Mucosa of stomach (tissue), 1 donor: ENCODE results near the gene UNC5A.

Experiments used
- H3K27me3 ChIP-seq: one replicate; pipeline ENCODE4 v1.7.0; 2013; ENCODE audit warnings: mild to moderate bottlenecking, low read length; ENCODE audit not compliant: control insufficient read depth, insufficient read depth
- H3K36me3 ChIP-seq: one replicate; pipeline ENCODE4 v1.7.0; 2013; ENCODE audit warnings: low read length; ENCODE audit not compliant: control insufficient read depth, insufficient read depth
- H3K4me1 ChIP-seq: one replicate; pipeline ENCODE4 v1.7.0; 2013; ENCODE audit warnings: mild to moderate bottlenecking, low read length; ENCODE audit not compliant: control insufficient read depth, insufficient read depth
- H3K4me3 ChIP-seq: one replicate; pipeline ENCODE4 v1.7.0; 2013; ENCODE audit warnings: low read length
- H3K9ac ChIP-seq: one replicate; pipeline ENCODE4 v1.7.0; 2013; ENCODE audit warnings: mild to moderate bottlenecking, low read length, moderate library complexity
- H3K9me3 ChIP-seq: one replicate; pipeline ENCODE4 v1.7.0; 2013; ENCODE audit warnings: mild to moderate bottlenecking, low read length, moderate library complexity; ENCODE audit not compliant: control insufficient read depth
- donor health status: Pancreatic carcinoma.

Gene UNC5A

DNA sequence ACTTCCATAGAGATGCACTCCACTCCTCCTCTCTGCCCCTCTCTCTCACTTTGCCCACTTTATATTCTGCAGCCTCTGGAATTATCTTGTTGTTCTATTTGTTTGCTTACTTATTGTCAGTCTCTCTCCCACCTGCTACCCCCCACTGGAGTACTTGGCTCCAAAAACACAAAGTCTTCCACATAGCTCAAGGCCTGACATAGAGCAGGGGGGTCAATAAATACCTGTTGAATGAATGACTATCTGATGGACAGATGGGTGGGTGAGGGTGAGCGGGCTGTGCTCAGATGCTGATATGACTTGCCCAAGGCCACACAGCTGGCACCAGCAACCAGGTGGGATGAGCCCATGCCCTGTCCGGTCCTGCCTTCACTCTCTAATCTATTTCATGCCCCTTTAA is 13.4 kb upstream of the UNC5A start:
- H3K27me3 ChIP-seq: peaks cover 12% of the 10 kb centered on the region

GRCh38 chr5:176797456-176798050 is 12.8 kb upstream of the UNC5A start:
- Histone ChIP-seq H3K36me3 (no peaks in the 10 kb centered on the region), H3K9me3 (no peaks in the 10 kb centered on the region), H3K4me3 (no peak overlapping the region), H3K9ac (no peak overlapping the region), H3K27me3 (peaks cover 10% of the 10 kb centered on the region), H3K4me1 (no peaks in the 10 kb centered on the region)

More for the DNA sequence above, 13.4 kb upstream of the UNC5A start:
- Histone ChIP-seq H3K9ac (no peak overlapping the region), H3K36me3 (no peaks in the 10 kb centered on the region), H3K4me1 (no peaks in the 10 kb centered on the region), H3K9me3 (no peaks in the 10 kb centered on the region), H3K4me3 (no peak overlapping the region)

DNA sequence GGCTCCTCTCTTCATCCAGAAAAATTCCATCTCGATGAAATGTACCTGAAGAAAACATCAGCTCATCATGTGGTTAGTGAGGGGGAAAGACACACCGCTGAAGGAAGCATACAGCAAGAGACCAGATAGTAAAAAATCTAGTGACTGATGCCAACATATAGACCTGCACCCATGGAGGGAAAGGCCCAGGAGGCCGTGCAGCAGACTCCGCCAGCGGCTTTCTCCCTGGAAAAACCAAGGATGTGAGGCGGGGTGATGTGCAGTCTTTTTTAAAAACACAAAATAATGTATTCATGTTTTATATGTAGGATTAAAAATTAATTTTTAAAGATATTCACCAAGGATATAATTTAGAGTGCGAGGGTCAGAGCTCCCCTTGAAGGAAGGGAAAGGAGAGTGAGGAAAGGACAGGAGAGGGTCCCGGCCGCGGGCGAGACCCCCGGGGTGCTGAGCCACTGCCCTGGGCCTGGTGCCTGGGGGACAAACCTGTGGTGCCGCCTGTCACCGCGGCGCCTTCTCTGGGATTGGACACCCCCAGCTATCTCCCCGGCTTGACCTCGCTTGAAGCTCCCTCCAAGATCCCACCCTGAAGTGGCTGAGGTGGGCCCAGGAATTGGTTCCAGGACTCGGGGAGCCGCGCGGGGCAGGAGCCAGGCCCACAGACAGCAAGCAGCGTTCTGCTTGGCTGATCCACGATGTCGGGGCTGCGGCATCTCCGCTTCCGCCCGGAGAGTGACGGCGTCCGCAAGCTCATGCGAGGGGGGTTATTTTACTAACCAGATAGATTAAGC is 12.1 kb upstream of the UNC5A start:
- Histone ChIP-seq H3K9me3 (no peaks in the 10 kb centered on the region), H3K9ac (no peak overlapping the region), H3K27me3 (peaks cover 9% of the 10 kb centered on the region), H3K4me1 (no peaks in the 10 kb centered on the region), H3K36me3 (no peaks in the 10 kb centered on the region), H3K4me3 (no peak overlapping the region)

- Histone ChIP-seq H3K4me1 (no peaks in the 10 kb centered on the region), H3K9ac (no peak overlapping the region), H3K4me3 (no peak overlapping the region), H3K9me3 (no peaks in the 10 kb centered on the region), H3K36me3 (no peaks in the 10 kb centered on the region), H3K27me3 (peaks cover 9% of the 10 kb centered on the region)
Observed at GRCh38 chr5:176798949-176799348, 11.4 kb upstream of the UNC5A start.

- H3K9ac ChIP-seq: no peak overlapping the region
- no peaks in the 10 kb centered on the region for H3K36me3 ChIP-seq
- no peaks in the 10 kb centered on the region for H3K4me1 ChIP-seq
- no peaks in the 10 kb centered on the region for H3K9me3 ChIP-seq
- peaks cover 9% of the 10 kb centered on the region for H3K27me3 ChIP-seq
- H3K4me3 ChIP-seq: no peak overlapping the region
Observed at GRCh38 chr5:176799488-176799887, 10.9 kb upstream of the UNC5A start.

GRCh38 chr5:176800024-176800423 is 10.3 kb upstream of the UNC5A start:
- Histone ChIP-seq H3K36me3 (no peaks in the 10 kb centered on the region), H3K27me3 (peaks cover 12% of the 10 kb centered on the region), H3K4me3 (no peak overlapping the region), H3K9me3 (no peaks in the 10 kb centered on the region), H3K9ac (no peak overlapping the region), H3K4me1 (no peaks in the 10 kb centered on the region)

GRCh38 chr5:176802116-176802784 is 8.1 kb upstream of the UNC5A start:
- H3K9ac ChIP-seq: no peak overlapping the region
- no peaks in the 10 kb centered on the region for H3K36me3 ChIP-seq
- no peak overlapping the region for H3K4me3 ChIP-seq
- peaks cover 16% of the 10 kb centered on the region for H3K27me3 ChIP-seq
- no peaks in the 10 kb centered on the region for H3K4me1 ChIP-seq
- no peaks in the 10 kb centered on the region for H3K9me3 ChIP-seq

DNA sequence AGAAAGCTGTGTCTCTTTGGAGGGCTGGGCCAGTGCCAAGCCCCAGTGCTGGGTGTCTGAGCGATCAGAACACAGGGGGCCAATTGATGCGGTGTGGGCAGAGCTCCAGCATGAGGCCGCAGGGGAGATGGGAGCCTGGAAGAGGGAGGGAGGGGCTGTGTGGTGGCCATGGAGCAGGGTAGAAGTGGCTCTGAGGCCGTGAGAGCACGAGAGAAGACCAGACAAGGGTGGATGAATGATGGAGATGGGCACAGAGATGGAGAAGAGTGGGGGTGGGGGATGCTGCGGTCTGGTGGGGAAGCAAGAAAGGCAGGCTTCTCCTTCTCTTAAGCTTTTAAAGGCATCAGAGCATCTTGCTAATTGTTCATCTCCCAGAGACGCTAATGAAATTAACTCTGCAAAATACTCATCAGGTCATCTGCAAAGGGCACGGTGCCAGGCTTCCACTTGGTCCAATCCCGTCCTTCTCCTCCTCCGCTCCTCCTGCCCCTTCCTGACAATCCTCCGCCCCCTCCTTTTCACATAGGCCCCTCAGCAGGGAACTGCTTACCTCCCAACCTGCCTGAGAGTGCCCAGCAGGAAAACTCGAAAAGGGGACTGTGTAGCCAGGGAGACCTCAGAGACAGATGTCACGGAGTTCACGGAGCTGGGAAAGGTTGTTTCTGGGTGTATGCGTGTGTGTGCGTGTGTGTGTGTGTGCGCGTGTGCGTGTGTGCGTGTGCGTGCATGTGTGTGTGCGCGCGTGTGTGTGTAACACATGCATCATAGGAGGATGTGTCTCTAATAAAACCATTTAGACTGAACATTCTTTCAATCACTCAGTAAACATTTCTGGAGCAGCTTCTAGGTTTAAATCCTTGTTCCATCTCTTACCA is 7.1 kb upstream of the UNC5A start:
- no peaks in the 10 kb centered on the region for H3K36me3 ChIP-seq
- H3K9ac ChIP-seq: no peak overlapping the region
- no peaks in the 10 kb centered on the region for H3K9me3 ChIP-seq
- H3K4me3 ChIP-seq: no peak overlapping the region
- H3K4me1 ChIP-seq: no peaks in the 10 kb centered on the region
- peaks cover 16% of the 10 kb centered on the region for H3K27me3 ChIP-seq

GRCh38 chr5:176803943-176804498 is 6.3 kb upstream of the UNC5A start:
- H3K27me3 ChIP-seq: peaks cover 20% of the 10 kb centered on the region
- no peaks in the 10 kb centered on the region for H3K4me1 ChIP-seq
- H3K9me3 ChIP-seq: no peaks in the 10 kb centered on the region
- H3K4me3 ChIP-seq: no peak overlapping the region
- H3K36me3 ChIP-seq: no peaks in the 10 kb centered on the region
- no peak overlapping the region for H3K9ac ChIP-seq

DNA sequence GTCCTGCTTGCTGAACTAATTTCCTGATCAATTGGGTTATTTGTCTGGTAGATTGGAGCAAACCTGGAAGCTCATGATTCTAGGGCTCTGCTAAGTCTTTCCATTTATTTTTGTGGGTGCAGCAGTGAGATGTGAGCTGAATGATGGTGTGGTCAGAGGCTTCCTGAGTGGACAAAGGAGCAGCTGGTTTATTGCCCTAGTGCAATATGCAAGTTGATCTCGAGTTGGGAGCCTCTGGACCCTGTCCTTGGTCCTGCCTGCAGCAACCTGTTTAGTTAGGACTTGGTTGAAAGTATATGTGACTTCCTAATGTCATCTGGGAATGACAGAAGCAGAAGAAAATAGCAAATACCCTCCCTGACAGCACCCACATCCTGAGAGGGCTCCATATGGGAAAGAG is 4.2 kb upstream of the UNC5A start:
- H3K9ac ChIP-seq: no peak overlapping the region
- H3K4me3 ChIP-seq: no peak overlapping the region
- no peaks in the 10 kb centered on the region for H3K4me1 ChIP-seq
- no peaks in the 10 kb centered on the region for H3K9me3 ChIP-seq
- peaks cover 36% of the 10 kb centered on the region for H3K27me3 ChIP-seq
- no peaks in the 10 kb centered on the region for H3K36me3 ChIP-seq

- Histone ChIP-seq H3K4me3 (no peak overlapping the region), H3K36me3 (no peaks in the 10 kb centered on the region), H3K9me3 (no peaks in the 10 kb centered on the region), H3K4me1 (no peaks in the 10 kb centered on the region), H3K9ac (no peak overlapping the region), H3K27me3 (peaks cover 60% of the 10 kb centered on the region)
Observed at GRCh38 chr5:176809544-176810080, 747 bp upstream of the UNC5A start.
